Small intestine (tissue), 7 donors: ENCODE results near the gene BEND3. TPM values are rescaled to one million over a fixed set of nuclear protein-coding genes. Genes with fewer than 3 reads are reported as not detected.
"Not testable (repeated sequence)": the region's sequence is repeated elsewhere in the genome, so short reads cannot be mapped to it uniquely, and the experiment has no call there.

Source experiments
- DNase-seq, 2 donors: peaks; one replicate each; pipeline versions ENCODE4 v3.0.0 to v3.0.0-alpha.2; 2013
- FAIRE-seq: peaks from 2 replicates; lab custom pipeline; 2012; peaks lifted over from hg19 to GRCh38; lab: Jason Lieb, UNC
- H3K27ac ChIP-seq, 3 donors: one replicate each; pipeline ENCODE4 v1.5.1; 2013; ENCODE audit warnings: low read length in 2 of 3, mild to moderate bottlenecking in 2 of 3, control low read depth in 1 of 3, inconsistent platforms in 1 of 3, low read depth in 1 of 3, moderate library complexity in 1 of 3
- H3K27me3 ChIP-seq, 3 donors: one replicate each; pipeline ENCODE4 v1.6.1; 2013; ENCODE audit warnings: low read length in 3 of 3, inconsistent platforms in 1 of 3; ENCODE audit not compliant: control insufficient read depth in 3 of 3, insufficient read depth in 3 of 3
- H3K36me3 ChIP-seq, 3 donors: one replicate each; pipeline ENCODE4 v1.6.1; 2013; ENCODE audit warnings: low read length in 3 of 3, inconsistent platforms in 1 of 3, low read depth in 1 of 3, mild to moderate bottlenecking in 1 of 3, moderate library complexity in 1 of 3; ENCODE audit not compliant: control insufficient read depth in 3 of 3, insufficient read depth in 2 of 3
- H3K4me1 ChIP-seq, 3 donors: one replicate each; pipeline ENCODE4 v1.6.1; 2013; ENCODE audit warnings: low read length in 2 of 3, inconsistent platforms in 1 of 3, low read depth in 1 of 3, mild to moderate bottlenecking in 1 of 3, moderate library complexity in 1 of 3; ENCODE audit not compliant: control insufficient read depth in 3 of 3, insufficient read depth in 2 of 3
- H3K4me3 ChIP-seq, 3 donors: one replicate each; pipeline ENCODE4 v1.5.1; 2013; ENCODE audit warnings: low read length in 3 of 3, control low read depth in 1 of 3, inconsistent platforms in 1 of 3, low read depth in 1 of 3, mild to moderate bottlenecking in 1 of 3, moderate library complexity in 1 of 3
- H3K9me3 ChIP-seq, 2 donors: one replicate each; pipeline ENCODE4 v1.6.1; 2013; ENCODE audit warnings: low read depth in 1 of 2, low read length in 1 of 2; ENCODE audit not compliant: control insufficient read depth in 2 of 2, insufficient read depth in 1 of 2
- WGBS, 3 donors: extraction: QIAGEN DNeasy Blood & Tissue Kit; methylation state at CpG; one replicate each; pipeline ENCODE4 v1.1.7; 2013; 5-methylcytosine and 5-hydroxymethylcytosine counted together
- polyA plus RNA-seq, 4 donors: library from polyadenylated mRNA; stranded (reverse) in 3 of 4; unstranded in 1 of 4; fragments of 200-250 nt in 3 of 4; fragments of 120-200 nt in 1 of 4; gene quantifications; one replicate each; pipeline versions ENCODE4 v1.2.1 to v1.2.3, GENCODE V29; 2013
- donor health status: healthy with polysubstance abuse.
- donor health status: control.
- donor health status: control.
- donor health status: Bipolar disorder and iron deficiency.
- donor health status: healthy.

The BEND3 gene
- polyA plus RNA-seq, 4 donors: 0.45 to 5.5 (median 1.8) TPM

DNA sequence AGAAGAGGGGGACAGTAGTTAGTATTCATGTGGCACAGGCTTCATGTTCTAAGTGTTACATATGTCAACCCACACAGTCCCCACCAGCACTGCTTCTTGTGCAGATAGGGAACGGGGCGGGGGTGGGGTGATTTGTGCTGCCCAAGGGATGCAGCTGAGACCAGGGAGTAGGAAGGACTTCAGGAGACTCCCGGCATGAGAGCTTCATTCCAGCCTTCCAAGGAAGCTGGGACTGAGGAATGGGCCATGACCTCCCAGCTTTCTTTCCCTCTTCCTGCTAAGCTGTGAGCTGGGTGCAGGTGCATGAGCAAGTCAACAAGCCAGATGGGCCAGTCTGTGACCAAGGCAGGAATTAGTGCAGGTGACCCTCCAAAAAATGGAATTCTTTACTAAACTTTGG is 9.2 kb downstream of the BEND3 start:
- 89 to 92% (median 91%) methylated on average over 3 of the region's 3 CpGs for WGBS, 3 donors
- no peak for DNase-seq
- FAIRE-seq: no peak
- H3K27me3 ChIP-seq: no peaks in the 10 kb centered on the region
- peaks cover 0 to 17% (median 0%) of the 10 kb centered on the region in 3 donors for H3K36me3 ChIP-seq
- no peaks in the 10 kb centered on the region for H3K9me3 ChIP-seq
- no peak overlapping the region for H3K27ac ChIP-seq
- no peaks in the 10 kb centered on the region for H3K4me1 ChIP-seq
- no peak overlapping the region for H3K4me3 ChIP-seq

DNA sequence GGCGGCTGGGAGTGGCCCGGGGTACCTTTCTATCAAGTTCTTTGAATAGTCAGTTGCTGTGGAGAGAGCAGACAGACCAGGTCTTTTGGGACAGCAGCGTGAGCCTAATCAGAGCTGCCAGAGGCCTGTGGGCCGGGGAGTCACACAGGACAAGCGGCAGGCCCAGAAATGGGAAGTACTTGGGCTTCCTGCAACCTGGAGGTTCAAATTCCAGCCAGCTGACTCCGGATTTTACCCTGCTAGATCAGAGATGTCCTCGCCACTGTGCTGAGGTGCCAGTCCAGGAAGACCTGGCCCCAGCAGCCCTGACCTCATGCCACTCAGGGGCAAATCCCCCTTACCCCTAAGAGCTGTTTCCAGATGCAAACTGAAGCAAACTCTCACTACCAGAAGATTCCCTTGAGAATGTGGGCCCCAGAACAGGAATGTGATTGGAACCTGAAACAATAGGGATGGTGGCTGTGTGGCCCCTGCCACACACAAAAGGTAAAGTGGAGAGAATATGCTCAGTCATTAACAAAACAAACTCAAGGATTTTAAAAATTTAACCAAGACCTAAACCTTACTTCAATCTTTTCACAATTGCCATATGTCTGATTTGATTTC is 9.7 kb downstream of the BEND3 start:
- Histone ChIP-seq H3K27ac (no peak overlapping the region), H3K27me3 (no peaks in the 10 kb centered on the region), H3K4me3 (no peak overlapping the region), H3K9me3 (no peaks in the 10 kb centered on the region), H3K4me1 (no peaks in the 10 kb centered on the region), H3K36me3 (peaks cover 0 to 14% (median 0%) of the 10 kb centered on the region in 3 donors)
- peak in 1 of 2 donors; percentile 33 for DNase-seq
- FAIRE-seq: no peak
- WGBS, 3 donors: 65 to 72% (median 68%) methylated on average over 7 of the region's 7 CpGs

DNA sequence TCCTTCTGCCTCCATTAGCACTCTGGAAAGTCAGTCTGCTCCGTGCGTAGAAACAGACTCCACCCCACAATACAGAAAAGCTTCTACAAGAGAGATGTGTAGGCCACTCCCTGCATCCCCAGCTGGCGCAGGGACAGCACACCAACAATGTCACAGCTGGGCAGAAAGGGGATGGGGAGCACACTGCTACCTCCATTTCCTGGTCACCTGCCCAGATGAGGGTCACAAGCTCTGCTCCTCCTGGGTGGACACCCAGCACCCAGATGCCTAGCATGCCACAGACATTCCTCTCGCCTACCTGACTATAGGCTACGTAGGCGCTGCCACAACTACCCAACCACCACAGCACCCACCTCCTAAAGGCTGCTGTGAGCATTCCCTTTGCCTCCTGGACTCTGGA is 12.2 kb downstream of the BEND3 start:
- DNase-seq: no peak
- Histone ChIP-seq H3K4me1 (no peaks in the 10 kb centered on the region), H3K4me3 (no peak overlapping the region), H3K36me3 (peaks cover 0 to 18% (median 0%) of the 10 kb centered on the region in 3 donors), H3K27me3 (no peaks in the 10 kb centered on the region), H3K9me3 (no peaks in the 10 kb centered on the region), H3K27ac (no peak overlapping the region)
- 88 to 93% (median 92%) methylated on average over 6 of the region's 6 CpGs for WGBS, 3 donors
- FAIRE-seq: no peak

DNA sequence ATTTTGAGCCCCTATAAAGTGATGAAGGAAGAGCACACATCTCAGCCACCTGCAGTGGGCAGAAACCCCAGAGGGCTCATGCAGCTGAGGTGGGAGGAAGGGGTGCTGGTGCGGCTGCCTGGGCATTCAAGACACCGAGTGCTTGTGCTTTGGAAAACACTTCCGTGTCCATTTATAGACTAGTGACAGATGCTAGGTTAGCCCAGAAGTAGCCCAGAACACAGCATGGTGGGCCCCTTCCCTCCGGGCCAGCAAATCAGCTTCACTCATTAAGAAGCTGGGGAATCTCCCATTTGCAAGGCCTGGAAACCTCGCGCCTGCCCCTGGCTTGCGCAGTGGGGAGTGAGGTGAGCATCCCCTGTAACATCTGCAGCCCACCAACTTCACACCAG is 12.9 kb downstream of the BEND3 start:
- DNase-seq: no peak

DNA sequence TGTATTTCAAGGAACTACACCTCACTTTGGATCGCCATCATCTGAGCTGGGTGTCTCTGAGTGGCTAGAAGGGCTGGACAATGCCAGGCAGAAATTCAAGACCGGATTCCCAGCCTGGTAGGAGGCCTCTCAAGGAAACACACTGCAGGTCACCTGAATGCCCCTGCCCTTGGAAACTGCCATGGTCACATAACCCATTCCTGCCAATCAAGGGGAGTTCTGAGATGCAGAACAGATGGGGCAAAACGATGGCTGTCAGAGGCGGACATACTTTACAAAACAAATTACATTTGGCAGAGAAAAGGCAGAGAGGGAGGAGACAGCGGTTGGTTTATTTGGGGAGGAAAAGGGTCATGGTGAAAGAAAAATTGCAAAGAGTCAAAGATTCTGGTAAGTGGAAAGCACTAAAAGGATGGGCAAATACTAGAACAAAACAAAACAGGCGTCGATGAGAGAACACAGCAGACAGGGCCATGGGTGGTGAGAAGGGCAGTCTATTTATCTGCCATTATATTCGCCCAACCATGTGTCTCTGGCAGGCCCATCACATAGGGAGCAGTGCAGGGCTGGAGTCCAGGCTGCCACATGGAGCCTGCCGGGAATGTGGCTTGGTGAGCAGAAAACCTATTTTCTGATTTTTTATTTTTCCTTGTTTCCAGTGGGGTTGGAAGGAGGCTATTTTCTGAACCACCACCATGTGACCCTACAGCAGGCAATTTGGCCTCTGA is 13.5 kb downstream of the BEND3 start:
- no peaks in the 10 kb centered on the region for H3K9me3 ChIP-seq
- WGBS, 3 donors: 80 to 93% (median 88%) methylated on average over 9 of the region's 9 CpGs
- H3K4me3 ChIP-seq: no peak overlapping the region
- FAIRE-seq: no peak
- no peak for DNase-seq
- no peaks in the 10 kb centered on the region for H3K4me1 ChIP-seq
- no peaks in the 10 kb centered on the region for H3K27me3 ChIP-seq
- H3K27ac ChIP-seq: no peak overlapping the region
- peaks cover 0 to 15% (median 0%) of the 10 kb centered on the region in 3 donors for H3K36me3 ChIP-seq

More for the DNA sequence above, 12.9 kb downstream of the BEND3 start:
- H3K4me3 ChIP-seq: no peak overlapping the region
- no peak for FAIRE-seq
- H3K4me1 ChIP-seq: no peaks in the 10 kb centered on the region
- WGBS, 3 donors: 93 to 96% (median 96%) methylated on average over 7 of the region's 7 CpGs
- no peaks in the 10 kb centered on the region for H3K27me3 ChIP-seq
- peaks cover 0 to 14% (median 0%) of the 10 kb centered on the region in 3 donors for H3K36me3 ChIP-seq
- no peak overlapping the region for H3K27ac ChIP-seq
- H3K9me3 ChIP-seq: no peaks in the 10 kb centered on the region

DNA sequence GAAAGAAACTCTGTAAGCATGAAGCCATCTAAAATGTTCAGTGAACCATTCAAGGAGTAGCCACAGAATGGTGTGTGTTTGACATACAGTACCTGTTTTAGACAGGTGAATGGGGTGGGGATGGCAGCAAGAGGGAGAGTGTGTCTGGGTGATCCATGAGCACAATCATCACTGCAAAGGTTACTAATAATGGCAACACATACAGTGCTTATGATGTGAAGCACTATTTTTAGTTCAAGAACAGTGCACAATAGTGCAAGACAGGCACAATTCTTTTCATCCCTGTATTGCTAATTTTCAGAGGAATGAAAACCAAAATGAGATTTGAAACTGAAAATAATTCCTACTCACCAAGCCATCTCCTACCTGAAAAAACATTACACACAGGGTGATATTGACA is 14.1 kb downstream of the BEND3 start:
- Histone ChIP-seq H3K4me1 (no peaks in the 10 kb centered on the region), H3K4me3 (no peak overlapping the region), H3K27ac (no peak overlapping the region), H3K27me3 (no peaks in the 10 kb centered on the region), H3K36me3 (peaks cover 0 to 21% (median 0%) of the 10 kb centered on the region in 3 donors), H3K9me3 (no peaks in the 10 kb centered on the region)
- no peak for DNase-seq
- FAIRE-seq: no peak

DNA sequence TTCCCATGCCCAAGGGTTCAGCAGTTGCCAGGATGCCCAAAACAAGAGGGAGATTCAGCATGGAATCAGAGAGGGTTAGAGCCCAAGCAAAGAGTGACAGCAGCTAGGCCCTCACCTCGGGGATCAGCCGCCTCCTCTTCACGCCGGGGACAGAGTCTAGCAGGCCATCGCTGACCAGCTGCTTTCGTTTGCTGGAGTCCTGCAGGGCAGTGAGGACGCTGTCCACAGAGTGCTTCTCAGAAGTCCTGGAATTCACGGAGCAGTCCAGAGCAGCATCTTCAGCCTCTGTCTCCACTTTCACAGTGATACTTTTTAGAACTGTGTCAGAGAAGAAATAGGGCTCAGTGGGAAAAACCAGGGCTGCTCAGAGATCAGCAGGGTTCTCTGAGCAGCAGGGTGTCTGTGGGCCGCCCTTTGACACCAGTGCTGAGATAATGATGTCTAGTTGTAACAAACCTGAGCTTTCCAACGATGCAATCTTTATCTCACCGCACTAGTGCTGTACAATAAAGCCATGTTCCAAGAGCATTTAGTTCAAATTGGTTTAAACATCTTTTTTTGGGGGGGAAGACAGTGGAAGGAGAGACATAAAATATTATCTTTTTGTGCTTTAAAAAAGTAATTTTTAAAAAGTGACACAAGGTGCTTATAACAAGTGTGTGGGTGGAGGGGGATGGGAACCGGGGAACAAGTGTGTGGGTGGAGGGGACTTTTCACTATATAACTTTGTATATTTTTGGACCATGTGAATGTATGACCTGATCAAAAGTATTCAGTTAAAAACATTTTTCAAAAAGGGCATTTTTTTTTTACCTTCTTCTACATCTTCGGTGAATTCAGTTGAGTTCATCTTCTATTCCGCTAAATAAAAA is 16.6 kb downstream of the BEND3 start:
- FAIRE-seq (no peak), DNase-seq (peak in 1 of 2 donors; percentile 32)
- Histone ChIP-seq H3K4me3 (no peak overlapping the region), H3K36me3 (peaks cover 0 to 27% (median 0%) of the 10 kb centered on the region in 3 donors), H3K9me3 (no peaks in the 10 kb centered on the region), H3K27ac (no peak overlapping the region), H3K27me3 (no peaks in the 10 kb centered on the region), H3K4me1 (no peaks in the 10 kb centered on the region)
- WGBS, 3 donors: 85 to 88% (median 88%) methylated on average over 14 of the region's 14 CpGs

DNA sequence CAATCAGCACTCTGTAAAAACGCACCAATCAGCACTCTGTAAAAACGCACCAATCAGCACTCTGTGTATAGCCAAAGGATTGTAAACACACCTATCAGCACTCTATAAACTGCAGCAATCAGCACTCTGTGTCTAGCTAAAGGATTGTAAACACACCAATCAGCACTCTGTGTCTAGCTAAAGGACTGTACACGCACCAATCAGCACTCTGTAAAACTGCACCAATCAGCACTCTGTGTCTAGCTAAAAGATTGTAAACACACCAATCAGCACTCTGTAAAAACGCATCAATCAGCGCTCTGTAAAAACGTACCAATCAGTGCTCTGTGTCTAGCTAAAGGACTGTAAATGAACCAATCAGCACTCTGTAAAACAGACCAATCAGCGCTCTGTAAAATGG is 30.9 kb downstream of the BEND3 start:
- Histone ChIP-seq H3K36me3 (peaks cover 0 to 23% (median 0%) of the 10 kb centered on the region in 3 donors), H3K9me3 (peaks cover 0 to 11% of the 10 kb centered on the region in 2 donors)
- H3K4me1 ChIP-seq, H3K27me3 ChIP-seq, DNase-seq, H3K27ac ChIP-seq, H3K4me3 ChIP-seq, FAIRE-seq: not testable (repeated sequence)
- WGBS, 3 donors: 96 to 99% (median 98%) methylated on average over 7 of the region's 7 CpGs
